SHP77 (cell line): ENCODE results near the gene PIK3C2B.

ENCODE experiments used
- DNase-seq, 2 experiments: peaks; one replicate each; lab custom pipeline; 2025; lab: John Stamatoyannopoulos, UW

PIK3C2B gene

GRCh38 chr1:204461331-204462228, 33.0 kb downstream of the PIK3C2B start:
- no peak for DNase-seq

DNA sequence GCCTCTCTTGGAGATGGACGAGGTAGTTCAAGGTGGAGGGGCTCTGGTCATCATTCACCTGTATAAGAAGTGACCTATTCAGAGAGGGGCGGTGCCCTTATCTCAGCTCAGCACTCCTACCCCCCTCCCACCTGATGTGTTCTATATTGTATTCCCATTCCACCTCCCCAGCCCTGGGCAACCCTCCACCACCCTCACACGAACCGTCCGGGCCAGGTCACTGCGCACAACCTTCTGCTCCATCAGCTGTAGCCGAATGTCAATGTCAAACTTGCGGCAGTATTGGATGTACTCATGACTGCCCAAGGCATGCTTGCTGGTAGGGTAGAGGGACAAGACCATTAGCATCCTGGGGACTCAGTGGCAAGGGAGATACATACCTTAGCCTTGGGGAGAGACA, 34.3 kb downstream of the PIK3C2B start:
- DNase-seq: no peak

- DNase-seq: no peak
Measured at GRCh38 chr1:204459706-204460105, 34.9 kb downstream of the PIK3C2B start.

GRCh38 chr1:204457666-204458065, 36.9 kb downstream of the PIK3C2B start:
- no peak for DNase-seq

DNA sequence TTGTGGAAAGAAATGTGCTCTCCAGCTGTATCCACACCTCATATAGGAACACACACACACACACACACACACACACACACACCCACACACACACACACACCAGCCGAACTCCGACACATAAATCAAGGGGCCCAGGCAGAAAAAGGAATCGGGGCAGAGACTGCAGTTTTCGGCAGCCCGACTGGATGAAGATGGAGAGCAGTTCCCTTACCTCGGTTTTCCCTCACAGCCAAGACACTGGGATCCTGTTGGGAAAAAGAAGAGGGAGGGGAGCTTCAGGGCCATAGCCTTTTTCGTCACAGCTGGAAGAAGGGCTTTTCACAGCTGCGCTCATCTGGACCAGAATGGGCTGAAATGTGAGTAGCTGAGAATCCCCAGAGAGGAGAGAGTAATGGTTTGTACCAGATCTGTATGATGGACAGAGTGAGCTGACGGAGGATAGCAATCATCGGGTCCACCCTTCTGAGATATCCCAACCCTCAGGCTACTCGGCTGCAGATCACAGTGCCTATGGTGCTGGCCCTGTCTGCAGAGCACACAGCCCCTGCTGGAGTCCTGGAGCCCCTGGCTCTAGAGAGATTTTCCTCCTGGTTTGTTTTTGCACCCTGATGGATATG, 37.7 kb downstream of the PIK3C2B start:
- no peak for DNase-seq

DNA sequence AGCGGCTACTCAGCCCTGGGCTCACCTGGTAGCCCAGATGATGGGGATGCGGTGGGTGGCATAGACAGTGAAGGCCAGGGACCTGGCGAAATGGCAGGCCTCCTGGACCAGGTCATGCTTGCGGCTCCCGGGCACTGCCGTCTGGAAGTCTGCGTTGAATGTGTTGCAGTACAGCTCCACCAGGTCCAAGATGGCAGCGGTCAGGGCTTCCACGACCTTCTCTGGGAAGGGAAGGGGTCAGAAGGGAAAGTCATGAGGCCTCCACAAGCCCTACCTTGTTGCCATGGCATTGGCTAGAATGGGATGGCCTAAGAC, 38.8 kb downstream of the PIK3C2B start:
- no peak for DNase-seq

DNA sequence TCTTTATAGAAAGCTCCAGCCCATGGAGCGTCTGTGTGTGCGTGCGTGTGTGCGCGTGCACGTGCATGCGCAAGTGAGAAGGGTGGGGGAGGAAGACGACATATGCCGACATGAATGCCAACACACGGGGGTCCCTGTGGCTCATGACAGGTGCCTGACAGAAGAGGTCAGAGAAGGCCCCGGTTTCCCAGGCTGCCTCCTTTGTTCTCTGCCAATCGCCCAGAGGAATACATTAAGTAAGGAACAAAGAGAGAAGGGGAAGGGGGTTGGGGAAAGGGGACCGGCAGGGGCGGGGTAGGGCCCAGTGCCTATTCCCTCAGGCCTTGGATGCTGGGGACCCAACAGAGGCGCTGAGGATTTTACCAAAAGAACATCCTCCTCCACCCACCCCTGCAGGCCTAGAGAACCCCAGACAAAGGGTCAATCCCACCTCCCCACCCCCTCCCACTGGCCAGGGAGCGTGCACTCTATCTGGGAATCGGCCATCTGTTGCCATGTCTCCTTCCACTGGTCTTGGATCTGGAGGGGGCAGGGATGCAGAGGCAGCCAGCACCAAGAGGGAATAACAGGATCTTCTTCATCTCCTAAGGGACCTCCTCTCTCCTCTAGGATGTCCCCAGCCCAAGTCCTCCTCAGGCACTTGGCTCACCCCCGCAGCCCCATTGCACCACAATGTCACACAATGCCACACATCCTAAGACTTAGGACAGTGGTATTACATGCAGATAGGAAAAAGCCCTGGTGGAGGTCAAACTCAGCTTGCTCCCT, 39.4 kb downstream of the PIK3C2B start:
- no peak for DNase-seq

- no peak for DNase-seq
Measured at GRCh38 chr1:204454476-204454875, 40.1 kb downstream of the PIK3C2B start.

- no peak for DNase-seq
Measured at GRCh38 chr1:204453141-204453772, 41.3 kb downstream of the PIK3C2B start.

GRCh38 chr1:204451352-204452124, 43.1 kb downstream of the PIK3C2B start:
- DNase-seq: no peak

DNA sequence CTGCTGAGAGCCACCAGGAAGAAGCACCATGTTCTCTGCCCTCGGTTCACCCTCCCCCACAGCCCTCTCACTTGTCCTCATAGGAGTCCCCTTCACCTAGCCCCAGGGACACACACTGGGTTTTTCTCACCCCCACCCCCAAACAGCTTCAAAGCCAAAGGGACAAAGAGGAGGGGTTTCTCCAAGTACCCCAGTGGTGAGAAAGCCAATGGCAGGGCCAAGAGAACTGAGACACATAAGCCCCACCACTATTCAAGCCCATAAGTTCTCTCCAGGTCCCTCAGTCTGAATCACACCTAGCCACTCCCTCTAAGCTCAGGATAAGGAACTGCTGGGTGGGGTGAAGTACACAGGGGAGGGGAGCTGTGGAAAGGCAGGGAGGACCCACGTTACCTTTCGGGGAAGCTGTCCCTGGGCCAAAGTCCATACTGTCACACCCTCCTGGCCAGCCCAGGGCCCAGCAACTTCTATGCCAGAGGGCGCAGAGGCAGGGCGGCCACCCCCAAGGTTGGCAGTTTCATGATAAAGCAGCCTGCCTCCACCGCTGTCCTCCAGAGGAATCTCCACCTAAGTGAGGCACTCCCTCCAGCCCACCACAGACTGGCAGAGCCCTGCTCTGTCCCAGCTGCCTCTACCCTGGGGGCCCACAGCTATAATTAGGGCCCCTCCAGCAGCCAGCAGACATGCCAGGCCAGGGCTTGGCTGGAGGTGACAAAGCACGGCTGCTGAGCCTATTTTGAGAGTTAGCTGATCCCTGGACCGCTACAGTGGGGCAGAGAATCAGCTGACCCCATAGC, 43.9 kb downstream of the PIK3C2B start:
- DNase-seq: no peak

- no peak for DNase-seq
Measured at GRCh38 chr1:204449678-204450280, 44.8 kb downstream of the PIK3C2B start.

GRCh38 chr1:204448991-204449677, 45.5 kb downstream of the PIK3C2B start:
- no peak for DNase-seq

GRCh38 chr1:204448344-204448964, 46.2 kb downstream of the PIK3C2B start:
- no peak for DNase-seq

DNA sequence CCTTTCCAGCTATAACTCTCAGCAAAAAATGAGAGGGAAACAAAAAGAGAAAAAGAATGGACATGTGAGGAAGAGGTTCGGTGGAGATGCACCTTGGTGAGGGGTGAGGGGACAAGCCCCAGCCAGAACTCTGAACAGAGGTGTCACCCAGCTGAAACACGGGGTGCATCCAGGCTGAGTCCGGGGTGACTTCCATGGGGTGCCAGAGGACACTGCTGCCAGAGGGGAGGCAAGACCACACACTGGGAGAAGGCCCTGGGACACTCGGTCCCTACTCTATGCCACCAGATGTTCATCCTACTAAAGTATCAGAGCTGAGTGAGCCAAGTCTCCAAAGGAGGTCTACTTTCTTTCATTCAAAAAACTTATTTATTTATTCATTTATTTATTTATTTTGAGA, 46.9 kb downstream of the PIK3C2B start:
- no peak for DNase-seq

- no peak for DNase-seq
Measured at GRCh38 chr1:204447190-204447589, 47.4 kb downstream of the PIK3C2B start.

- peak; percentile 81 to 83 for DNase-seq
Measured at GRCh38 chr1:204446413-204447111, 48.0 kb downstream of the PIK3C2B start.

- DNase-seq: peak; percentile 16 to 23
Measured at GRCh38 chr1:204445860-204446412, 48.7 kb downstream of the PIK3C2B start.
